HG03066 (cell line): ENCODE results near the gene TBL1X.
A peak's percentile ranks its signal among the peaks of the same experiment; 100 is the strongest.

Experiments used
- ATAC-seq: cut with Tn5 transposase; IDR thresholded peaks from one replicate; pipeline ENCODE4 v1.9.1; 2021; ENCODE audit warnings: low read depth; ENCODE audit not compliant: unreplicated experiment

TBL1X gene

GRCh38 chrX:9656277-9656676 lies 191.4 kb downstream of the TBL1X start:
- no peak for ATAC-seq

DNA sequence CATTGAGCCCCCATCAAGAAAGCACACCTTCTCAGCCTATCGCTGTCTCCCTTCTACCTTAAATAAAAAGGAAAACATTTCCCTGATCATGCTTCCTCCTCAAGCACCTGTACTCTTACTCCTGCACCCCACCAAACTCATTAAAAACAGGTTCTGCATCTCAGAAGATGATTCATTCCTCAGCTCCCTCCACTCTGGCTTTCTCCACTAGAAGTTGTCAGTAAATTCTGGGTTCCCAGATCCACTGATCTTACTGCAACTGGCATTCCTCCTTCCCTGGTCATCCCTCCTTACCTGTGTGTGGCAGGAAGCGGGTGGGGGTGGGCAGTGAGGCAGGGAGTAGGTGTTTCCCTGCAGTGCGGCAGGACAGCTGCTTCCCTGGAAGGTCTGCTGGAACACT lies 192.0 kb downstream of the TBL1X start:
- no peak for ATAC-seq

DNA sequence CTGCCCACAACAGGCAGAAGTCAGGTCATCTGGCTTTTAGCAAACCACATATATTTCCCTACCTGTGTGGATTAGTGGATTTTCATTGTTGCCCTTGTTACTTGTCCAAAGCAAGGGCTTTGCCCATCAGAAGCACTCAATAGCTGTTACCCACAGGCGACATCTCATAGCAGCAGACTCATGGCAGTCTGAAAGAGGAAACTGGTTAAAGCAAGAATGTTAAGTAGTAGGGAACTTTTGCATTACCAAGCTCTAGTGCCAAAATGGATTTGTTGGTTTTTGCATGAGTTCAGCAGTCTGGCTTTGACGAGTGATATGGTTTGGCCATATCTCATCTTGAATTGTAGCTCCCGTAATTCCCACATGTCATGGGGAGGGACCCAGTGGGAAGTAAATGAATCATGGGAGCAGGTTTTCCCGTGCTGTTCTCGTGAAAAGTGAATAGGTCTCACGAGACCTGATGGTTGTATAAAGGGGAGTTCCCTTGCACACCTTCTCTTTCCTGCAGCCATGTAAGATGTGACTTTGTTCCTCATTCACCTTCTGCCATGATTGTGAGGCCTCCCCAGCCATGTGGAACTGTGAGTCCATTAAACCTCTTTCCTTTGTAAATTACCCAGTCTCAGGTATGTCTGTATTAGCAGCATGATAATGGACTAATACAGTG lies 192.9 kb downstream of the TBL1X start:
- no peak for ATAC-seq

DNA sequence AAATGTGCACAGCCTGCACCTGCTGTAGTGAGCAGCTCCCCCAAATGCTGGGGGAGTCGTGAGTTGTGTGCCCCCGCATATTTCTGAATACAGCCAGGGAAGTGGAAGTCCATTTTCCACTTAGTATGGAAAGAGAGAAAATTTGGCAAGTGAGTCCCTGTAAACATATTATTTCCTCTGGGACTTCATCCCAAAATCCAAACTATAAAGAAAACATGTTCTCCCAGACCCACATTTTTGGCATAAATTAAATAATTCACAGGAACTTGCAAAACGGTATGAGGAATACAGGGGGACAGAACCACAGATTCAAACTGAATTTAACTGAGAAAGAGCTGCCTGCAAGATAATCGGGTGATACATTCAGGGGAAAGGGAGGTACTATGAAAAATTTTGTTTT lies 193.6 kb downstream of the TBL1X start:
- no peak for ATAC-seq

DNA sequence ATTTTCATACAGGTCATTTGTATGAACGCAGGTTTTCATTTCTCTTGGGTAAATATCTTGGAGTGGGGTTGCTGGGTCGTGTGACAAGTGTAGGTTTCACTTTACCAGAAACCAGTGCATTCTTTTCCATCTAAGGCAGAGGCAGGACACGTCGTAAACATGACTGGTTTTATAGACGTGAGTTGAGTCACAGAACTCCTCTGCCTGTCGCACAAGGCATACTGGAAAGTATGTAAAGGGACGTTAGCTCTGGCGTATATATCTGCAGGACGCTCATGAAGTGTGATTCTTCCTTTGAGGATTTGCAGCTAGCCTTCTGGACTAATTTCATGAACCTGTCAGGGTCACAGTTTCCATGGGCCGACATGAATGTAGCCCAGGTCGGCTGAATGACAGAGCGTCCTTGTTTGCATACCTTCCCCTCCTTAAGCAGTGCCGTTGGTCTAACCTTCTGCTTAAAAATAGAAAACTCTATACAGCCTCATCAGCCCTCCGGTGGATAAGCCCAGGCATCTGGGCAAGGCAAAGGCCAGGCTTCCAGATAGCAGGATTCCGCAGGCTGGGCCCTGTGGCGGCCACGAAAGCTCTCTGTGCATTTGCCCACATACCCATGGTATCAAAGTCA lies 194.8 kb downstream of the TBL1X start:
- no peak for ATAC-seq

- ATAC-seq, result no peak
These were observed 197.3 kb downstream of the TBL1X start for GRCh38 chrX:9662148-9662547.

DNA sequence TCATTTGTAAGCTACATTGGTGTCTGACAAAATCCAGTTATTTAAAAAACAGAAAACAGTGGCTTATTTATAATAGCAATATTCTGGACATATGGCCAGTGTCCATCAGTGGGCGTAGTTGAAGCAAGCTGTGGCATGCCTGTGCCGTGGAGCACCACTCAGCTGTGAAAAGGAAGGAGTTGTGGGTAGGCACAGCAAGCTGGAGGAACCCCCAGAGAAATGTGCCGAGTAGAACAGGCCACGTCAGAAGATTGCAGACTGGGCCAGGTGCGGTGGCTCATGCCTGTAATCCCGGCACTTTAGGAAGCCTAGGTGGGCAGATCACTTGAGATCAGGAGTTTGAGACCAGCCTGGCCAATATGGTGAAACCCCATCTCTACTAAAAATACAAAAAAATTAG lies 198.4 kb downstream of the TBL1X start:
- ATAC-seq, result no peak

DNA sequence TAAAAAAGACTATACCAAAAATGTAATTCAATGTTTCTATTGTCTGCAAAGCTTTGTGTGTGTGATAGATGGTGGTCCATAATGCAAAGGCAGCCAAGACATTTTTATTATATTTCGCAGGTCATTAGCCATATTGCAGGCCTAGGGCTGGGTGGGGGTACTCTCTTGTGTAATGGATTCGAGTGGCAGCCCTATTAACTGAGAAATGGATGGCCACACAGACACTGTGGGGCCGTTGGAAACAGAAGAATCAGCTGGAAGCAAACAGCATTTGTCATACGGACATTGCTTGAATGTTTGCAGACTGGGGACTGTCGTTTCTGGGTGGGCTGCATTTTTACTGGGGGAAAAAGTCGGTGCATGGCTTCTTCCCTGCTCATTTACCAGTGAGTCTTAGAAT lies 199.4 kb downstream of the TBL1X start:
- ATAC-seq, result no peak

GRCh38 chrX:9665113-9665512 lies 200.3 kb downstream of the TBL1X start:
- ATAC-seq, result no peak

DNA sequence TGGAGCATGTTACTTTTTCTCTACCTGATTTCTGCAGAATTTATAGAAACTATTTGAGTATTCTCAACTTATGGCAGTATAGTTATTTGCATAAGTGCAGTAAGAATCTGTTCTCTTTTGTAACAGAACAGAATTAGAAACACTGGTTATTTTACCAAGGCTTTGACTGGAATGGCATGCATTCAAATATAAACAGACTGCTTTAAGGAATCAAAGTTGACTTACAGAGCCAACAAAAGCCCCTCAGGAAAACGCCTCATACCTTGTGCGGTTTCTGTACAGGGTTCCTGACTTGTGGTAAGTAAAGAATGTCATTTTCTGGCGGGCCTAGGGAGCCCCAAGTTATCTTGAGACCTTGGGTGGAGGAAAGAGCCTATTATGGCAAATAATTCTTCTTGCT lies 203.7 kb downstream of the TBL1X start:
- ATAC-seq, result no peak

DNA sequence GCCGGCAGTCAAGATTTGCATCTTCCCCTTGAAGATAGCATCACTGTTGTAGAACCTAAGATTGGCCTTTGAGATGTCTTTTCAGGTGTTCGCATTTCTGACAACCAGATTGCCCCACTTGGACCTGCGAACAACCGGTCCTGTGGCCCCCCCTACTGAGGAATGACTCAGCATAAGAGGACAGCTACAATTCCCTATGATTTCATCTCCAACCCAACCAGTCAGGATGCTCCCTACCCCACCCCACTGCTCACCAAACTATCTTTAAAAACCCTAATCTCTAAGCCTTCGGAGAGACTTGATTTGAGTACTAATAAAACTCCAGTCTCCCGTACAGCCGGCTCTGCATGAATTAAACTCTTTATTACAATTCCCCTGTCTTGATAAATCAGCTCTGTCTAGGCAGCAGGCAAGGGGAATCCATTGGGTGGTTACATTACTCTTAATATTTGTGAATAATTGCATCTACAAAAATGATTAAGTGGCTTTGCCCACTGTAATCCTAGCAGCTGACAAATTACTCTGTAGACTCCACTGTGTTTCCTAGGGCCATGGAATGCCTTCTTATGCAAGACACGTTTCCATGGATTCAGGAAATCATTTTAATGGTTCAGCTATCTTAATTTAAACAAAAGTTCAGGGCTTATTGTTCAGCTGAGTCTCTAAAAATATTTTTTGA lies 205.4 kb downstream of the TBL1X start:
- ATAC-seq, result no peak

- ATAC-seq, result peak; percentile 48
These were observed 207.1 kb downstream of the TBL1X start for GRCh38 chrX:9671998-9672397.

- no peak for ATAC-seq
These were observed 211.4 kb downstream of the TBL1X start for GRCh38 chrX:9676306-9676705.

GRCh38 chrX:9676738-9677097 lies 211.9 kb downstream of the TBL1X start:
- no peak for ATAC-seq

DNA sequence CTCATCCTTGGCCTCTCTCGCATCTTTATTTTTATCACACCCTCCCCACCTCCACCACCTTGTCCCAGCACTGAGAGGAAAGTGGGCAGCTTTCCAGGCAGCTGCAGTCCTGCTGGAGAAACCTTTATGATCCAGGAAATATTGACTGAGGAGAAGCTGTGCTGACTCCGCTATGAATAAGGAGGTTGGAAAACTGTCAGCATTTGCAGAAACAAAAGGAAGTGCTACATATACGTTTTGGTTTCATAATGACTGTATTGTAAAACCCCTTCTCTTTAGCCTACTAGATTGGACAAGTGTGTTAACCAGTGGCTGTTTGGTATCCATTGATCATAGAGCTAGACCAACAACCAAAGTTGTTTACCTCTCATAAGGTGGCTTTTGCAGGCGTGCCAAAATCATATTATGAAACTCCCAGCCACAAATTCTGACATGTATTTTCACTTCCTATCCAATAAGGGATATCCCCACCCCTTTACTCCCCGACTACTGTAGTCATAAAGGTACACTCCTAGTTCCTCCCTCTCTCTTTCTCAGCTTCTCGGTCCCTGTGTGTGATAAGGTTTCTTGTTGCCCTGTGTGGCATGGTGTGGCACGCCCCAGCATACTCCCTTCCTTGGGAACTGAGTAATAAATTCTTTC lies 212.4 kb downstream of the TBL1X start:
- peak; percentile 98 for ATAC-seq

DNA sequence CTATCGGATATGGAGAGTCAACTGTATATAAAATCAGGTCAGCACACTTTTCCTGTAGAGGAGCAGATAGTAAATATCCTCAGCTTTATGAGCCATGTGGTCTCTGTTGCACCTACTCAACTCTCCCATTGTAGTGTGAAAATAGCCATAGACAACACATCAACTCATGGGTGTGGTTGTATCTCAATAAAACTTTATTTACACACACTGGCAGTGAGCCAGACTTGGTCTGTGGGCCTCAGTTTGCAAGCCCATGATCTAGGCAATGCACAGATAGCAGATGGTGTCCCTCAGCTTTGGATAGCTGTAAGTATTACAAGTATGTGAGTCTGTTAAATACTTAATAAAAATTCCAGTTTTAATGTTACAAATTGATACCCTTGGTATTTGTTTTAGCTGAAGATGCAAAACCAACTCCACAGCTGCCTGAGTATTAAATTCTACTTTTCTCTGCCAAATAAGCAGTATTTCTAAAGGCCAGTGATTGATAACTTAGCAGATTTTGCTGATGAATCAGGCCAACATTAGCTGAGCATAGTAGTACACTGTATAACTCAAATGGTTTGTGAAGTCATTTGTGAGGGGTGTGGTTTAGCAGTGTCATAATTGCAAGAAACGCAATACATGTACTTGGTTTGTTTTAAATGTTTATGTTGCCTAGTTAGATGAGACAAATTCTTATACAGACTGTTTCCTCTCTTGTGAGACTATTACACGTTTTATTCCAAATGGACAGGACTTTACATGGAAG lies 213.5 kb downstream of the TBL1X start:
- ATAC-seq, result no peak

DNA sequence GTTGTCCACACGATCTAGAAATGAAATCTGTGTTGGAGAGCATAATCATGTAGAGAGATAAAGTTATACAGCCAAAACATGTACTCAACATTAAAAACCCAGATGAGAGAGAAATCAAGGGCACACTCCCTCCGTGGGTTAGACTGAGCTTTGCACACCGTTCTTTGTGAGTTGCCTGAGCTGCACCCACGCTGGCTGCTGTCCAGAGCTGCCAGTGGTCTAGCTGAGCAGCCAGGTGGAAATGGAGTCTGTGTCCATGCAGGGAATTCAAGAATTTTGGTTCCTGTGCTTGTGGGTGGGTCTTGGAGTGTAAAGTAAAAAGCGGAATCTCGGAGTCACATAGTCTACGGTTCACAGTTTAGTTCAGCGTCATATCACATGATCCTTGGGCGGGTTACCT lies 216.2 kb downstream of the TBL1X start:
- no peak for ATAC-seq

GRCh38 chrX:9681422-9681821 lies 216.6 kb downstream of the TBL1X start:
- no peak for ATAC-seq

DNA sequence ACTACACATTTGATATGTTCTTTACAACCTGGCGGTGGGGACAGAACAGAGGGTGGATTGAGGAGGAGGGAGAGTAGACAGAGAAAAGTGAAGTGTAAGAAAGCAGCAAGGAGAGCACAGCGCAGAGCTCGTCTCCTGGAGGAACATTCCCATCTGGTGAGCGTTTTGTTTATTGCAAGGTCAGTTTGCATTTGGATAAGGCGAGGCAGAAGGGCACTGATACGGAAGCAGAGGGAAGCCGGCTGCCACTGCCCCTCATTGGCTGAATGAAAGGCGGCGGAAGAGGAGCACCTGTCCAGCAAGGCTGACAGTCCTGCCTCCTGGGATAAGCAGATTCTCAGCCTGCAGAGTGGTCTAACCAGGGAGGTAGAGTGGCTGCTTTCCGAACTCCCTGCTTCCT lies 217.6 kb downstream of the TBL1X start:
- ATAC-seq, result no peak

DNA sequence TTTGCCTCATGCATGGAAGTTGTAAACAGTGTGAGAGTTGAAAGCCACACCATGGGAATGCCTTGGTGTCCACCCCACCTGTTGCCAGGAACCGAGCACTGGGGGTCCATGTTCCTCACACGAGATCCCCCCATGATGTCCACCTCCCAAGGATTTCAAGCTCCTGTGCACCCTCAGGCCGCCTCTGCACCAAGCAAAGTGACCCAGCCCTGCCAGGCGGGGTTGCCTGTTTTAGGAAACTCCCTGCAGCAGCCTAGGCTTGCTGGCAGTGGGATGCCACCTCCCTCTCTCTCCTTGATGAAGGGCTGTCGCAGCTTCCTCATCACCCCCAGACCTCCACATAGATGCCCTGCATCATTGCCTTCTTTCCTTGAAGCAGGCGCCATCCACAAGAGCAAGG lies 218.0 kb downstream of the TBL1X start:
- no peak for ATAC-seq

DNA sequence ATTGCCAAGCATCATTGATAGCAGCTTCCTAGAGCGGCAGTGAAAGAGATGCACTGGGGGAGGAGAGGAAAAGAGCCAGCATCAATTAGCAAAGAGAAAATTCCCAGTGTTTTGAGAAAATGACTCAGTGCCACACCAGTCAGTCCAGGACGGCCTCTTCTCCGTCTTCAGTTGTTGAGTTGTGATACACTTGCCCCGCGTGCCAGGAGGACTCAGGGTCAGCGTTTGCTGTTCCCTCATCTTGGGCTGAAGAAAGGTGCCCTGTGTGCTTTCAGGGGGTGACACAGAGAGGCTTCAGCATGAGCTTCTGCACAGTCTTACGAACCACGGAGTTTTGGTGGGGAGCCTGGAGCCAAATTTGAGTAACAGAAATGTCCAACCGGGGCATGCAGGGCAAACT lies 218.5 kb downstream of the TBL1X start:
- no peak for ATAC-seq
